HG02943 (cell line): ENCODE results near the gene TMEM187.

Experiments
- ATAC-seq: cut with Tn5 transposase; IDR thresholded peaks from one replicate; pipeline ENCODE4 v1.9.1; 2021; ENCODE audit warnings: mild to moderate bottlenecking, low read depth, moderate library complexity; ENCODE audit not compliant: unreplicated experiment

The TMEM187 gene

GRCh38 chrX:154032653-154033052, 60.1 kb downstream of the TMEM187 start:
- no peak for ATAC-seq
